Stimulated activated CD8-positive, alpha-beta memory T cell treated with anti-CD3 and anti-CD28 coated beads, Interleukin-15, amount 100 ng/mL, for 24 hours (primary cell): ENCODE measurements around the gene AP3M1.

Experiments used
- DNase-seq: peaks from one replicate; pipeline ENCODE4 v3.0.0-alpha.2; 2020; ENCODE audit warnings: low read depth

Gene AP3M1

GRCh38 chr10:74113546-74113945 lies 37.1 kb downstream of the AP3M1 start:
- DNase-seq = no peak

- no peak for DNase-seq
Observed at GRCh38 chr10:74111799-74112198, 38.8 kb downstream of the AP3M1 start.

- no peak for DNase-seq
Observed at GRCh38 chr10:74110120-74110519, 40.5 kb downstream of the AP3M1 start.

- no peak for DNase-seq
Observed at GRCh38 chr10:74109452-74109851, 41.2 kb downstream of the AP3M1 start.

- no peak for DNase-seq
Observed at GRCh38 chr10:74107391-74107790, 43.2 kb downstream of the AP3M1 start.

GRCh38 chr10:74104996-74105395 lies 45.6 kb downstream of the AP3M1 start:
- DNase-seq = no peak

GRCh38 chr10:74104480-74104879 lies 46.1 kb downstream of the AP3M1 start:
- no peak for DNase-seq

- no peak for DNase-seq
Observed at GRCh38 chr10:74103560-74104258, 46.9 kb downstream of the AP3M1 start.

GRCh38 chr10:74099836-74100235 lies 50.8 kb downstream of the AP3M1 start:
- DNase-seq = no peak

- no peak for DNase-seq
Observed at GRCh38 chr10:74099420-74099819, 51.2 kb downstream of the AP3M1 start.

- no peak for DNase-seq
Observed at GRCh38 chr10:74097776-74098175, 52.9 kb downstream of the AP3M1 start.

GRCh38 chr10:74096777-74097176 lies 53.9 kb downstream of the AP3M1 start:
- DNase-seq = no peak

GRCh38 chr10:74094231-74094630 lies 56.4 kb downstream of the AP3M1 start:
- no peak for DNase-seq

GRCh38 chr10:74093530-74094164 lies 57.0 kb downstream of the AP3M1 start:
- DNase-seq = no peak

- DNase-seq = no peak
Observed at GRCh38 chr10:74092372-74092771, 58.3 kb downstream of the AP3M1 start.

GRCh38 chr10:74088722-74089121 lies 61.9 kb downstream of the AP3M1 start:
- no peak for DNase-seq

GRCh38 chr10:74086317-74086716 lies 64.3 kb downstream of the AP3M1 start:
- DNase-seq = no peak

GRCh38 chr10:74084955-74085354 lies 65.7 kb downstream of the AP3M1 start:
- DNase-seq = no peak

GRCh38 chr10:74083304-74083703 lies 67.3 kb downstream of the AP3M1 start:
- no peak for DNase-seq

GRCh38 chr10:74081941-74082718 lies 68.5 kb downstream of the AP3M1 start:
- DNase-seq = no peak

GRCh38 chr10:74081192-74081803 lies 69.3 kb downstream of the AP3M1 start:
- DNase-seq = no peak

GRCh38 chr10:74079936-74080590 lies 70.6 kb downstream of the AP3M1 start:
- DNase-seq = no peak
